ENCODE data around the gene MDM4. TPM values are rescaled to one million over a fixed set of nuclear protein-coding genes. Genes with fewer than 3 reads are reported as not detected.

The MDM4 gene
- total and polyA plus RNA-seq, 2 donors (not counting 3 experiments of a cell fraction or from before 2014, with no cell fraction given), result 11.7 to 67.0 TPM

DNA sequence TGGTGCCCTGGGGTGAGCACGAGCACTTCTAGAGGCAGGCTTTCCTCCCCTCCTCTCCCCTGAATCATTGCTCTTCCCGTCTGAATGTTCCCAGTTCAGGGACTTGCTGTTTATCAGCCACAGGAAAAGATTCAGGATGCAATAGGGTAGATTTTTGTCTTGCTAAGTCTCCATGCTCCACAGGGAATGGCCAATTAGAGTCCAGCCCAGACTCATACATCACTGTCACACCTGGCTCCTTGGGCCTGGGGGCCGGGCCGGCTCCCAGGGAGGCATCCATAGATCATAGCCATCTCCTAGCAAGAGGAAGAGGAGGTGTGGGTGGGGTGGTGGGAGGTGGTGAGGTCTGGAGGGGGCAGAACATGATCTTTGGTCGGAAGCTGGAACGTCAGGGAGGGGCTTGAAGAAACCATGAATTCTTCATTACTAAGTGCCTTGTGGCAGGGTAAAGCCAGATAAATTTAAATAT lies 85.9 kb downstream of the MDM4 start:
- no TSS peak for BruUV-seq (replicated peaks)
- H2AFZ ChIP-seq (ENCODE audit: low read depth, low read length), result no peak overlapping the region
- no peak overlapping the region for H3K9ac ChIP-seq (replicated peaks; ENCODE audit: extremely low read depth, insufficient read depth, low read length)
- CTCF ChIA-PET, result interaction anchor here (0.8 kb wide), 1 partner anchor 11 kb away, joined by 3 read pairs; no protein-coding TSS in a partner anchor
- TF ChIP-seq JUN (IDR thresholded peaks at IDR 0.05; ENCODE audit: borderline replicate concordance, insufficient read depth, insufficient read length, low read depth) (no peak), FOS (IDR thresholded peaks at IDR 0.05; ENCODE audit: borderline replicate concordance, insufficient read depth, low read length) (no peak), EZH2 (IDR thresholded peaks at IDR 0.05; ENCODE audit: borderline replicate concordance, low read depth, low read length, severe bottlenecking) (no peak), POLR2AphosphoS5 (IDR thresholded peaks at IDR 0.05; ENCODE audit: insufficient read depth, low read depth, low read length) (no peak), MAX (IDR thresholded peaks at IDR 0.05; ENCODE audit: insufficient read depth, insufficient read length) (no peak), POLR2A (IDR thresholded peaks at IDR 0.05; ENCODE audit: low read depth, low read length) (no peak), CTCF (IDR thresholded peaks at IDR 0.05; ENCODE audit: extremely low read depth in 1 of 2, insufficient read depth in 1 of 2, low read depth in 1 of 2, low read length in 2 of 2) (no peak), GATA2 (IDR thresholded peaks at IDR 0.05; ENCODE audit: insufficient read depth, insufficient read length, low read depth, low read length) (no peak), MYC (IDR thresholded peaks at IDR 0.05; ENCODE audit: low read depth, low read length) (no peak)
- no peak for FAIRE-seq
- no peaks in the 10 kb centered on the region for H3K79me2 ChIP-seq (ENCODE audit: control insufficient read depth, insufficient read depth, low read length)
- H3K4me3 ChIP-seq (replicated peaks in 1 of 3; ENCODE audit: insufficient read depth in 1 of 3, low read depth in 1 of 3, low read length in 3 of 3), result no peak overlapping the region
- no peaks in the 10 kb centered on the region for H4K20me1 ChIP-seq (replicated peaks; ENCODE audit: control insufficient read depth, extremely low read depth, insufficient read depth, low read length)
- peaks cover 16 to 27% of the 10 kb centered on the region in 2 experiments for H3K27me3 ChIP-seq (ENCODE audit: control insufficient read depth in 2 of 2, insufficient read depth in 2 of 2, low read length in 2 of 2)
- no peak overlapping the region for H3K27ac ChIP-seq (ENCODE audit: insufficient read depth, low read depth, low read length)
- H3K4me2 ChIP-seq (ENCODE audit: insufficient read depth, low read length), result no peak overlapping the region
- H3K9me1 ChIP-seq (replicated peaks; ENCODE audit: control insufficient read depth, extremely low read depth, insufficient read depth, low read length), result no peaks in the 10 kb centered on the region
- H3K36me3 ChIP-seq (ENCODE audit: control insufficient read depth in 2 of 2, extremely low read depth in 1 of 2, insufficient read depth in 2 of 2, low read length in 2 of 2), result no peaks in the 10 kb centered on the region
- POLR2A ChIA-PET, result no interaction called here
- DNase-seq (ENCODE audit: low read depth, low spot score), result no peak
- H3K9me3 ChIP-seq (replicated peaks; ENCODE audit: control insufficient read depth, insufficient read depth, low read length), result no peaks in the 10 kb centered on the region
- intact Hi-C loops (cut with micrococcal nuclease), result no loop called here
- dilution Hi-C loops (cut with MboI; ENCODE audit: extremely low pct_ligation_motif_present, low sequenced_read_pairs), result no loop called here
- H3K4me1 ChIP-seq (ENCODE audit: control insufficient read depth, extremely low read depth, insufficient read depth, low read length), result no peaks in the 10 kb centered on the region

All from endothelial cell of umbilical vein (primary cell).